Measurements from ENCODE around the gene GABPB2.

DNA sequence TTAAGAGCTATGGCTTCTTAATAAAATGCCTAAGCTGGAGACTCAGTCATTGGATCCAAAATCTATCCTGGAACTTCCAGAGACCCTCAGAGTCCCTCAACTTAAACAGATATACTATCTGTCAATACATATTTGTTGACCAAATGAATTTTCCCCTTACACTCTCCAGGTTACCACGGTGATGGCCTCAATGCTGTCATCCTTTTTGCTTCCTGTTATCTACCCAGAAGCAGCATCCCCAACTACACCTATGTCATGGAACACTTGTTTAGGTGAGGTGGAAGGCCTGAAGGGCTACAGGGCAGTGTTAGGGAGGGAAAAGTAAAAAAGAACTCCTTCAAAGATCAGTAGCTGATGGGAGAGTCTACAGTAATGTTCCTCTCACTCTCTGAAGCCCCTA, 27.4 kb upstream of the GABPB2 start:
- TF ChIP-seq, protein P1, sequence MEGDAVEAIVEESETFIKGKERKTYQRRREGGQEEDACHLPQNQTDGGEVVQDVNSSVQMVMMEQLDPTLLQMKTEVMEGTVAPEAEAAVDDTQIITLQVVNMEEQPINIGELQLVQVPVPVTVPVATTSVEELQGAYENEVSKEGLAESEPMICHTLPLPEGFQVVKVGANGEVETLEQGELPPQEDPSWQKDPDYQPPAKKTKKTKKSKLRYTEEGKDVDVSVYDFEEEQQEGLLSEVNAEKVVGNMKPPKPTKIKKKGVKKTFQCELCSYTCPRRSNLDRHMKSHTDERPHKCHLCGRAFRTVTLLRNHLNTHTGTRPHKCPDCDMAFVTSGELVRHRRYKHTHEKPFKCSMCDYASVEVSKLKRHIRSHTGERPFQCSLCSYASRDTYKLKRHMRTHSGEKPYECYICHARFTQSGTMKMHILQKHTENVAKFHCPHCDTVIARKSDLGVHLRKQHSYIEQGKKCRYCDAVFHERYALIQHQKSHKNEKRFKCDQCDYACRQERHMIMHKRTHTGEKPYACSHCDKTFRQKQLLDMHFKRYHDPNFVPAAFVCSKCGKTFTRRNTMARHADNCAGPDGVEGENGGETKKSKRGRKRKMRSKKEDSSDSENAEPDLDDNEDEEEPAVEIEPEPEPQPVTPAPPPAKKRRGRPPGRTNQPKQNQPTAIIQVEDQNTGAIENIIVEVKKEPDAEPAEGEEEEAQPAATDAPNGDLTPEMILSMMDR (IDR thresholded peaks at IDR 0.05): no peak
- TF ChIP-seq POLR2A (IDR thresholded peaks at IDR 0.05) (no peak), EP300 (IDR thresholded peaks at IDR 0.05) (no peak), POLR2AphosphoS5 (IDR thresholded peaks at IDR 0.05) (no peak)
